Heart right ventricle (tissue), 16 donors: Measurements from ENCODE around the gene PITPNB. TPM values are rescaled to one million over a fixed set of nuclear protein-coding genes. Genes with fewer than 3 reads are reported as not detected.

Experiments used
- ATAC-seq, 8 donors: fragments of 200-7000 bp; cut with Tn5 transposase; one replicate each; pipeline ENCODE4 v1.9.1; 2020; ENCODE audit warnings: mild to moderate bottlenecking in 8 of 8, moderate library complexity in 8 of 8, moderate number of reproducible peaks in 1 of 8
- DNase-seq, 2 donors: peaks; one replicate each; pipeline ENCODE4 v3.0.0-alpha.2; 2020
- H3K27ac ChIP-seq, 10 donors: fragments of 200-600 bp; sonication (generic) in 2 of 10; one replicate each; pipeline versions ENCODE4 v1.5.0 to v1.8.0; 2020 to 2022; ENCODE audit warnings: mild to moderate bottlenecking in 3 of 10
- H3K27me3 ChIP-seq, 7 donors: fragments of 200-600 bp; one replicate each; pipeline ENCODE4 v1.8.0; 2021 to 2022; ENCODE audit warnings: mild to moderate bottlenecking in 2 of 7
- H3K36me3 ChIP-seq, 9 donors: fragments of 200-600 bp; sonication (generic) in 1 of 9; one replicate each; pipeline versions ENCODE4 v1.5.0 to v1.8.0; 2020 to 2022; ENCODE audit warnings: mild to moderate bottlenecking in 2 of 9
- H3K4me1 ChIP-seq, 9 donors: fragments of 200-600 bp; sonication (generic) in 1 of 9; one replicate each; pipeline versions ENCODE4 v1.5.0 to v1.8.0; 2020 to 2022; ENCODE audit warnings: mild to moderate bottlenecking in 4 of 9
- H3K4me3 ChIP-seq, 10 donors: fragments of 200-600 bp; sonication (generic) in 2 of 10; one replicate each; pipeline versions ENCODE4 v1.5.0 to v1.8.0; 2020 to 2022; ENCODE audit warnings: mild to moderate bottlenecking in 7 of 10, moderate library complexity in 2 of 10
- H3K9me3 ChIP-seq, 11 donors: fragments of 200-600 bp in 10 of 11; sonication (generic) in 2 of 11; one replicate each; pipeline versions ENCODE4 v1.5.0 to v1.8.0; 2013 to 2022; ENCODE audit warnings: mild to moderate bottlenecking in 2 of 11, control low read depth in 1 of 11, moderate library complexity in 1 of 11
- CTCF ChIP-seq, 9 donors: fragments of 200-600 bp; sonication (generic) in 2 of 9; IDR thresholded peaks; one replicate each; pipeline versions ENCODE4 v1.5.0 to v1.8.0; 2021 to 2022; ENCODE audit warnings: antibody characterized with exemption in 9 of 9, mild to moderate bottlenecking in 5 of 9, moderate library complexity in 1 of 9
- WGBS, 2 donors: extraction: QIAGEN DNeasy Blood & Tissue Kit; methylation state at CpG; one replicate each; pipeline ENCODE4 v1.1.7; 2013; ENCODE audit warnings: inconsistent platforms in 1 of 2; 5-methylcytosine and 5-hydroxymethylcytosine counted together
- intact Hi-C, 10 donors: fragments of 100-400 bp; cut with DNase I; formaldehyde crosslinking; loops; one replicate each; pipeline versions ENCODE4 v1.11.1 to v1.14.2; 2022
- polyA plus RNA-seq, 2 donors: library from polyadenylated mRNA; stranded (reverse); fragments of 200-250 nt; gene quantifications; one replicate each; pipeline ENCODE4 v1.2.3, GENCODE V29; 2013
- total RNA-seq, 10 donors: library from RNA; stranded (reverse); fragmentation: NEBNext Ultra II Directional in 3 of 10; extraction: Animal tissue kit (Norgen Biotek cat#: 25700) in 3 of 10; gene quantifications; one replicate each; pipeline versions ENCODE4 v1.2.1 to v1.2.4, GENCODE V29; 2021 to 2023
- donor health status: Arrhythmogenic right ventricular cardiomyopathy.
- donor health status: ischemic (EF 13 %, LVEDD 7.1; RV severe dilation, severe dysfunction).
- donor health status: healthy with polysubstance abuse.
- donor health status: DM: no; HTN: yes; CAD: no.
- donor health status: DM: no; HTN: no; CAD: no.
- donor health status: ischemic (EF 25% LVEDD 6.9; RV normal size, moderate dysfunction).
- donor health status: ischemic (EF 25% LVEDD 5.7; RV mildly dilated, moderate dysfunction).
- donor health status: healthy.
- donor health status: DM: yes; HTN: yes; CAD: no.
- donor health status: Ischemic cardiomyopathy.
- donor health status: ischemic (EF 35%, LVEDD 5.7; RV mildly dilated, moderate dysfunction).
- donor health status: nonischemic (EF 11% LVEDD 7.7; RV severe dilation, severe dysfunction).
- donor health status: DM: yes; HTN: yes; CAD: no.
- donor health status: PGD.
- donor health status: ischemic (EF 29% LVEDD 5.4; RV normal size, mild dysfunction).
- donor health status: nonischemic (EF 23%, LVEDD 6.1; RV moderate dilation, normal function).

Gene PITPNB
- total and polyA plus RNA-seq, 12 donors, result 16.0 to 78.3 (median 58.1) TPM

DNA sequence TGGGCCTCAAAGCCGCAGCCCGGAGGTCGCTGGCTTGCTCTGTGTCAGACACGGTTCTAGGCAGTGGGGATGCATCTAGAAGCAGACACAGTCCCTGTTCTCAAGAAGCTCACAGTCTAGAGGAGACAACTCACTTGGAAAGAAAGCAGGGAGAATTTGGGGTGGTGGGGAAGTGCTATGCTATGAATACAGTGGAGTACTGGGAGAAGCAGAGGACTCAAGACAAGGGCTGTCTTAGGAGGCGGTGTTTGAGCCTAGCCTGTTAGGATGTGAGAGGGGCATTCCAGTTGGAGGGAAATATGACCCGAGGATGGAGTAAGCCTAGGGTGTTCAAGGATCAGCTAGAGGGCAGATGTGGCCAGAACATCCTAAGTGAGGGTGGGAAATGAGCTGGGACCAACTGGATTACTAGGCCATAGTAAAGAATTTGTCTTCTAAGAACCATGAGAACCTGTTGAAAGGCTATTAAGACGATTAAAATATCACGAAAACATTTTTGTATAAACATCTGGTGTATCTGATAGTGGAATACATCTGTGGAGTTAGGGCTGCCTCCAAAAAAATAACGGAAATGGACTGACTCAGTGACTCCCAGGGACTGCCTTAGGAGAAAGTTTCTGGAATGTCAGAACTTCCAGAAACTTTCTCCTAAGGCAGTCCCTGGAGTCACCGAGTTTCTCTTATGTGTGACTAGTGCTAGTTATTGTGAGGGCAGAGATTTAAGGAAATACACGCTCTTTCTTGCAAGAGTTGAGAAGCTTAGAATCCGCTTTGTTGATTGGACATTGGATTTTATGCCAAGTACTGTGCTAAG lies 1.1 kb upstream of the PITPNB start:
- Histone ChIP-seq H3K36me3 (peaks cover 0 to 23% (median 0%) of the 10 kb centered on the region in 9 donors), H3K4me1 (peaks cover 0 to 54% (median 46%) of the 10 kb centered on the region in 9 donors), H3K9me3 (no peaks in the 10 kb centered on the region), H3K27ac (peak overlapping the region; percentile 87 to 99 (median 98)), H3K4me3 (peak overlapping the region; percentile 56 to 97 (median 92)), H3K27me3 (no peaks in the 10 kb centered on the region)
- intact Hi-C loops, result loop anchor here in 6 of 10 donors (5.0 to 10.0 kb wide), 5 partner anchors 33 to 72 kb away; no protein-coding TSS in a partner anchor
- DNase-seq, result peak in 1 of 2 donors; percentile 55
- WGBS, 2 donors, result 21 to 23% methylated on average over 12 of the region's 12 CpGs
- peak in 3 of 9 donors; percentile 34 to 46 (median 42) for TF ChIP-seq CTCF (IDR thresholded peaks at IDR 0.05)
- peak; percentile 43 to 75 (median 56) for ATAC-seq

DNA sequence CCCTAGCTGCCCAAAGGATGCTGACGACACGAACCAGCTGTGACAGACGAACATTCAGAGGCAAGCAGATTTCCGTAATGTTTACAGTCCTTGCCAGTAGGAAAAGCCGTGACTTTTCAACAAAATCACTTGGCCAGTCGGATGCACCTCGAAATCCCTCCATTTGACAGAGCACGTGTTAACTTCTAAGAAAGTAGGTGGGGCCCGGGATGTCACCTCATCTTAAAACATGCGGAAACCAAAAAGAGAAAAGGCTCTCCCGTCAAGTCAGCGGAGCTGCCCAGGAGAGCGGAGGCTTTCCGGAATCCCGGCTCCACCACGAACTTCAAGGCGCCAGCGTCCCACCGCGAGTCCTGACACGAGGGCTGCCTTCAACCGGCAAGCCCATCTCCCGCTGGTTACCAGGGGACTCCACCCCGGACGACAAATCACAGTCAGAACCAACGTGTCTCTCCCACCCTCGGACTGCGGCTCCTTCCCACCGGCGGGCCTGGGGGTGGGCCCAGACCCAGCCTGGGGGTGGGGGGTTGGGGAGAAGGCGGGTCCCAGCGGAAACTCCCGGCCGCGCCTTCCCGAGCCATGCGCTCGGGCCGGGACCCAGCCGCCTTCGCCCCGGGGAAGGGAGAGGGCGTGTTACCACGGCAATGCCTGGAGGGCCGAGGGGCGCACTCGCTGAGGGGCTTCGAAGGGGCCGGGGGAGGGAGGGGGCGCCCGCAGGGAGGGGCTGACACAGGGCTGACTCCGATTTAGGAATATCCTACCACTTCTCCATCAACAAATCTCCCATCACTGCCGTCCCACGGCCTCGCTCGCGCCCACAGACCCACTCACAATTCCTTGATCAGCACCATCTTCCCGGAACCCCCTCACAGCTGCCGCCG lies 475 bp downstream of the PITPNB start:
- intact Hi-C loops, result loop anchor here in 5 of 10 donors (5.0 kb wide), 2 partner anchors 36 to 74 kb away; no protein-coding TSS in a partner anchor
- 1% methylated on average over 51 to 60 of the region's 60 CpGs for WGBS, 2 donors
- peaks cover 6 to 70% (median 59%) of the 10 kb centered on the region in 9 donors for H3K4me1 ChIP-seq

GRCh38 chr22:27915986-27916385 lies 3.1 kb downstream of the PITPNB start:
- H3K36me3 ChIP-seq, result peaks cover 0 to 5% (median 0%) of the 10 kb centered on the region in 9 donors
- DNase-seq (no peak), ATAC-seq (no peak)
- H3K27me3 ChIP-seq, result no peaks in the 10 kb centered on the region
- H3K9me3 ChIP-seq, result no peaks in the 10 kb centered on the region
- no peak overlapping the region for H3K27ac ChIP-seq
- peaks cover 6 to 90% (median 85%) of the 10 kb centered on the region in 9 donors for H3K4me1 ChIP-seq
- no peak for TF ChIP-seq CTCF (IDR thresholded peaks at IDR 0.05)
- H3K4me3 ChIP-seq, result no peak overlapping the region
- intact Hi-C loops, result loop anchor here in 5 of 10 donors (2.0 to 5.0 kb wide), 3 partner anchors 29 to 76 kb away; no protein-coding TSS in a partner anchor

More for the DNA sequence above, 475 bp downstream of the PITPNB start:
- Histone ChIP-seq H3K9me3 (no peaks in the 10 kb centered on the region), H3K4me3 (peak overlapping the region; percentile 56 to 97 (median 92)), H3K36me3 (peaks cover 0 to 14% (median 0%) of the 10 kb centered on the region in 9 donors), H3K27ac (peak overlapping the region; percentile 86 to 99 (median 98)), H3K27me3 (no peaks in the 10 kb centered on the region)
- TF ChIP-seq CTCF (IDR thresholded peaks at IDR 0.05), result no peak
- DNase-seq (peak; percentile 48 to 50), ATAC-seq (peak; percentile 50 to 79 (median 66))
